GM12878 (cell line): ENCODE measurements around the gene CCL19. TPM values are rescaled to one million over a fixed set of nuclear protein-coding genes. Genes with fewer than 3 reads are reported as not detected.

Experiments
- BMI1 ChIP-seq: fragments of 450-650 bp; IDR thresholded peaks from 2 replicates; pipeline ENCODE4 v1.6.1; 2016; ENCODE audit warnings: mild to moderate bottlenecking, moderate library complexity, borderline replicate concordance
- FOS ChIP-seq: IDR thresholded peaks from 3 replicates; pipeline ENCODE4 v1.6.1; 2011; ENCODE audit warnings: borderline replicate concordance; ENCODE audit not compliant: insufficient read length; ENCODE audit errors: extremely low read depth
- FOXK2 ChIP-seq: fragments of 450-650 bp; IDR thresholded peaks from 2 replicates; pipeline ENCODE4 v1.6.1; 2017; ENCODE audit warnings: mild to moderate bottlenecking, moderate library complexity
- GATAD2B ChIP-seq: fragments of 450-650 bp; conservative IDR thresholded peaks from 2 replicates; pipeline ENCODE4 v1.6.1; 2017; ENCODE audit warnings: low read depth, mild to moderate bottlenecking, moderate library complexity
- HDGF ChIP-seq: fragments of 450-650 bp; IDR thresholded peaks from 2 replicates; pipeline ENCODE4 v1.6.1; 2016; ENCODE audit warnings: antibody characterized with exemption
- KLF5 ChIP-seq: fragments of 450-650 bp; IDR thresholded peaks from 2 replicates; pipeline ENCODE4 v1.6.1; 2014; ENCODE audit warnings: mild to moderate bottlenecking; ENCODE audit not compliant: partially characterized antibody
- LARP7 ChIP-seq: fragments of 450-650 bp; IDR thresholded peaks from 2 replicates; pipeline ENCODE4 v1.6.1; 2017; ENCODE audit warnings: mild to moderate bottlenecking
- MXI1 ChIP-seq: fragments of 150-350 bp; IDR thresholded peaks from 2 replicates; pipeline ENCODE4 v1.6.1; 2011; ENCODE audit warnings: low read depth, mild to moderate bottlenecking, inconsistent platforms, low read length, improper control_type of control experiment
- NBN ChIP-seq: fragments of 450-650 bp; IDR thresholded peaks from 2 replicates; pipeline ENCODE4 v1.6.1; 2016
- NFYB ChIP-seq: IDR thresholded peaks from 2 replicates; pipeline ENCODE4 v1.6.1; 2011; ENCODE audit warnings: low read depth, mild to moderate bottlenecking, low read length, improper control_type of control experiment, moderate library complexity; ENCODE audit not compliant: insufficient read depth
- NR2C1 ChIP-seq: fragments of 450-650 bp; IDR thresholded peaks from 2 replicates; pipeline ENCODE4 v1.6.1; 2017; ENCODE audit warnings: antibody characterized with exemption, mild to moderate bottlenecking, moderate library complexity
- RAD51 ChIP-seq: fragments of 450-650 bp; IDR thresholded peaks from 2 replicates; pipeline ENCODE4 v1.6.1; 2016; ENCODE audit warnings: moderate library complexity, mild to moderate bottlenecking, inconsistent platforms
- RUNX3 ChIP-seq: IDR thresholded peaks from 2 replicates; pipeline ENCODE4 v1.6.1; 2012; ENCODE audit warnings: low read length, inconsistent platforms
- STAT3 ChIP-seq: IDR thresholded peaks from 2 replicates; pipeline ENCODE4 v1.6.1; 2011; ENCODE audit warnings: low read depth, low read length, improper control_type of control experiment
- TCF12 ChIP-seq: IDR thresholded peaks from 2 replicates; pipeline ENCODE4 v1.6.1; 2011; ENCODE audit warnings: low read depth, mild to moderate bottlenecking, low read length
- TCF3 ChIP-seq: IDR thresholded peaks from 2 replicates; pipeline ENCODE4 v1.6.1; 2012; ENCODE audit warnings: low read depth, mild to moderate bottlenecking, low read length, borderline replicate concordance; ENCODE audit not compliant: insufficient read depth
- YBX1 ChIP-seq: fragments of 450-650 bp; IDR thresholded peaks from 2 replicates; pipeline ENCODE4 v1.6.1; 2016; ENCODE audit warnings: antibody characterized with exemption
- YY1 ChIP-seq: IDR thresholded peaks from 2 replicates; pipeline ENCODE4 v1.6.1; 2011; ENCODE audit warnings: low read depth, mild to moderate bottlenecking, low read length
- polyA plus RNA-seq, 11 experiments: library from polyadenylated mRNA; depleted of rRNA in 4 of 11; unstranded in 6 of 11; stranded (reverse) in 5 of 11; fragments of >200 nt; fragmentation: Nextera tagmentation in 4 of 11; fragmentation: Illumina TruSeq in 1 of 11; extraction: Ambion mirVana in 4 of 11; extraction: Trizol in 1 of 11; gene quantifications; 1 replicate in 1 of 11; 2 replicates in 10 of 11; pipeline versions ENCODE4 v1.2.1 to v1.2.3, GENCODE V29; 2011 to 2016; ENCODE audit warnings: inconsistent platforms in 2 of 11, missing spikeins in 2 of 11, low read depth in 1 of 11
- total RNA-seq, 4 experiments: library from RNA; depleted of rRNA in 3 of 4; stranded (reverse); fragments of >200 nt in 3 of 4; fragmentation: Illumina TruSeq in 1 of 4; extraction: Trizol in 1 of 4; gene quantifications; 2 replicates each; pipeline versions ENCODE4 v1.2.1 to v1.2.3, GENCODE V29; 2013 to 2021
- TF ChIP-seq, protein P1 (sequence below): IDR thresholded peaks from 2 replicates; pipeline ENCODE4 v1.6.1; 2011; ENCODE audit warnings: low read depth, mild to moderate bottlenecking, low read length, moderate library complexity, borderline replicate concordance; ENCODE audit errors: extremely low read depth
- TF ChIP-seq, protein P2 (sequence below): fragments of 450-650 bp; IDR thresholded peaks from 2 replicates; pipeline ENCODE4 v1.6.1; 2017; ENCODE audit warnings: antibody characterized with exemption, mild to moderate bottlenecking, moderate library complexity
- TF ChIP-seq, protein P3 (sequence below): IDR thresholded peaks from 2 replicates; pipeline ENCODE4 v1.6.1; 2011; ENCODE audit warnings: borderline replicate concordance, low read depth, mild to moderate bottlenecking, moderate library complexity, low read length; ENCODE audit not compliant: insufficient read depth, poor library complexity, severe bottlenecking
- TF ChIP-seq, protein P4 (sequence below): fragments of 450-650 bp; conservative IDR thresholded peaks from 2 replicates; pipeline ENCODE4 v1.6.1; 2017; ENCODE audit warnings: mild to moderate bottlenecking, moderate library complexity
- TF ChIP-seq, protein P5 (sequence below): IDR thresholded peaks from 2 replicates; pipeline ENCODE4 v1.6.1; 2011; ENCODE audit warnings: low read depth, low read length, improper control_type of control experiment, borderline replicate concordance

The CCL19 gene
- total and polyA plus RNA-seq, 10 of the 15 experiments (the other 5 are each of a cell fraction or from before 2014, with no cell fraction given), result 0.42 to 0.69 TPM; not detected in 8

DNA sequence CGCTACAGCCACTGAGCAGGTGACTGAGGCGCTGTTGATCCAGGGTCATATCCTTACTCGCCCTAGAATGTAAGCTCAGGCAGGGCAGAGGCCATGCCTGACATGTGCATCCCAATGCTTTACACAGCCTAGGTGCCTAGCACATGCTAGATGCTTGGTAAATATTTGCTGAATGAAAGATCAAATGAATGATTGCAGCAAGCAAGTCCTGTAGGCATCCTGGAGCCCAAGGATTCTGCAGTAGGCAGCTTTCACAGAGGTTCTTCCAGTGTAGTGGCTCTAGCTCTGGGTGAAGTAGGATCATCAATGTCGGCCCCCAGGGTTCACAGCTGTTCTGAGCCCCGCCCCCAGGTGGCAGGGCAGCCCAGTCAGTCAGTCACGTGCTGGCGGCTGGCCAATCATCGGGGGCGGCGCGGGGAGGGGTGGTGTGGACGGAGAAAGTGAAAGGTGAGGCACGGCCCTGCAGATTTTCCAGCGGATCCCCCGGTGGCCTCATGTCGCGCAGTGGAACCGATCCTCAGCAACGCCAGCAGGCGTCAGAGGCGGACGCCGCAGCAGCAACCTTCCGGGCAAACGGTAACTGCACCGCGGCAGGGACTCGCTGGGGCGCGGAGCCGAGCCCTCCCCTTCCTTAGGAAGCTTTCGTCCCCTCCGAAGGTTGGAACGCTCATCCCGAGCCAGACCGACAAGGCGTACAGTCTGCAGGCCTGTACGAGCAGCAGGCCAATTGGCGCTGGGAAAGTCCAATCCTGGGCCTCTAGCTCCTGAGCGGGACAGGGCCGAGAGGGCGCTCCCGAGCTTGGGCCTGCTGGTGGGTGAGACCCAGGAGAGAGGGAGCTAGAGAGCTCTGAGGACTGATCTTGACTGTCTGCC is 44.6 kb downstream of the CCL19 start, which contains the start of gene GALT (continued):
- peak; percentile 81 for TF ChIP-seq KLF5
- TF ChIP-seq NBN, result peak; percentile 77
- TF ChIP-seq GATAD2B, result peak; percentile 82; the same call in 1 of the 2 replicates
- TF ChIP-seq NFYB, result peak; percentile 98
- 0 out of 2 replicates have a peak, but pooled peaks have one; percentile 32 for TF ChIP-seq NR2C1
- no peak for TF ChIP-seq STAT3
- TF ChIP-seq, protein P1, sequence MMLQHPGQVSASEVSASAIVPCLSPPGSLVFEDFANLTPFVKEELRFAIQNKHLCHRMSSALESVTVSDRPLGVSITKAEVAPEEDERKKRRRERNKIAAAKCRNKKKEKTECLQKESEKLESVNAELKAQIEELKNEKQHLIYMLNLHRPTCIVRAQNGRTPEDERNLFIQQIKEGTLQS, result peak; percentile 90
- peak; percentile 40 for TF ChIP-seq FOS
- TF ChIP-seq RAD51, result peak; percentile 96
- TF ChIP-seq MXI1, result peak; percentile 80
- TF ChIP-seq, protein P2, sequence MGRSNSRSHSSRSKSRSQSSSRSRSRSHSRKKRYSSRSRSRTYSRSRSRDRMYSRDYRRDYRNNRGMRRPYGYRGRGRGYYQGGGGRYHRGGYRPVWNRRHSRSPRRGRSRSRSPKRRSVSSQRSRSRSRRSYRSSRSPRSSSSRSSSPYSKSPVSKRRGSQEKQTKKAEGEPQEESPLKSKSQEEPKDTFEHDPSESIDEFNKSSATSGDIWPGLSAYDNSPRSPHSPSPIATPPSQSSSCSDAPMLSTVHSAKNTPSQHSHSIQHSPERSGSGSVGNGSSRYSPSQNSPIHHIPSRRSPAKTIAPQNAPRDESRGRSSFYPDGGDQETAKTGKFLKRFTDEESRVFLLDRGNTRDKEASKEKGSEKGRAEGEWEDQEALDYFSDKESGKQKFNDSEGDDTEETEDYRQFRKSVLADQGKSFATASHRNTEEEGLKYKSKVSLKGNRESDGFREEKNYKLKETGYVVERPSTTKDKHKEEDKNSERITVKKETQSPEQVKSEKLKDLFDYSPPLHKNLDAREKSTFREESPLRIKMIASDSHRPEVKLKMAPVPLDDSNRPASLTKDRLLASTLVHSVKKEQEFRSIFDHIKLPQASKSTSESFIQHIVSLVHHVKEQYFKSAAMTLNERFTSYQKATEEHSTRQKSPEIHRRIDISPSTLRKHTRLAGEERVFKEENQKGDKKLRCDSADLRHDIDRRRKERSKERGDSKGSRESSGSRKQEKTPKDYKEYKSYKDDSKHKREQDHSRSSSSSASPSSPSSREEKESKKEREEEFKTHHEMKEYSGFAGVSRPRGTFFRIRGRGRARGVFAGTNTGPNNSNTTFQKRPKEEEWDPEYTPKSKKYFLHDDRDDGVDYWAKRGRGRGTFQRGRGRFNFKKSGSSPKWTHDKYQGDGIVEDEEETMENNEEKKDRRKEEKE, result no peak
- peak; percentile 68 for TF ChIP-seq FOXK2
- TF ChIP-seq, protein P3, sequence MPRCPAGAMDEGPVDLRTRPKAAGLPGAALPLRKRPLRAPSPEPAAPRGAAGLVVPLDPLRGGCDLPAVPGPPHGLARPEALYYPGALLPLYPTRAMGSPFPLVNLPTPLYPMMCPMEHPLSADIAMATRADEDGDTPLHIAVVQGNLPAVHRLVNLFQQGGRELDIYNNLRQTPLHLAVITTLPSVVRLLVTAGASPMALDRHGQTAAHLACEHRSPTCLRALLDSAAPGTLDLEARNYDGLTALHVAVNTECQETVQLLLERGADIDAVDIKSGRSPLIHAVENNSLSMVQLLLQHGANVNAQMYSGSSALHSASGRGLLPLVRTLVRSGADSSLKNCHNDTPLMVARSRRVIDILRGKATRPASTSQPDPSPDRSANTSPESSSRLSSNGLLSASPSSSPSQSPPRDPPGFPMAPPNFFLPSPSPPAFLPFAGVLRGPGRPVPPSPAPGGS, result no peak
- TF ChIP-seq TCF12, result peak; percentile 76; the same call in 1 of the 2 replicates
- peak; percentile 85 for TF ChIP-seq YY1
- TF ChIP-seq LARP7, result 0 out of 2 replicates have a peak, but pooled peaks have one; percentile 48
- no peak for TF ChIP-seq YBX1
- TF ChIP-seq, protein P4, sequence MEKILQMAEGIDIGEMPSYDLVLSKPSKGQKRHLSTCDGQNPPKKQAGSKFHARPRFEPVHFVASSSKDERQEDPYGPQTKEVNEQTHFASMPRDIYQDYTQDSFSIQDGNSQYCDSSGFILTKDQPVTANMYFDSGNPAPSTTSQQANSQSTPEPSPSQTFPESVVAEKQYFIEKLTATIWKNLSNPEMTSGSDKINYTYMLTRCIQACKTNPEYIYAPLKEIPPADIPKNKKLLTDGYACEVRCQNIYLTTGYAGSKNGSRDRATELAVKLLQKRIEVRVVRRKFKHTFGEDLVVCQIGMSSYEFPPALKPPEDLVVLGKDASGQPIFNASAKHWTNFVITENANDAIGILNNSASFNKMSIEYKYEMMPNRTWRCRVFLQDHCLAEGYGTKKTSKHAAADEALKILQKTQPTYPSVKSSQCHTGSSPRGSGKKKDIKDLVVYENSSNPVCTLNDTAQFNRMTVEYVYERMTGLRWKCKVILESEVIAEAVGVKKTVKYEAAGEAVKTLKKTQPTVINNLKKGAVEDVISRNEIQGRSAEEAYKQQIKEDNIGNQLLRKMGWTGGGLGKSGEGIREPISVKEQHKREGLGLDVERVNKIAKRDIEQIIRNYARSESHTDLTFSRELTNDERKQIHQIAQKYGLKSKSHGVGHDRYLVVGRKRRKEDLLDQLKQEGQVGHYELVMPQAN, result peak; percentile 30
- peak; percentile 53; the same call in 1 of the 2 replicates for TF ChIP-seq HDGF
- TF ChIP-seq RUNX3, result no peak; the same call in 1 of the 2 replicates
- 0 out of 2 replicates have a peak, but pooled peaks have one; percentile 76 for TF ChIP-seq TCF3
- TF ChIP-seq, protein P5, sequence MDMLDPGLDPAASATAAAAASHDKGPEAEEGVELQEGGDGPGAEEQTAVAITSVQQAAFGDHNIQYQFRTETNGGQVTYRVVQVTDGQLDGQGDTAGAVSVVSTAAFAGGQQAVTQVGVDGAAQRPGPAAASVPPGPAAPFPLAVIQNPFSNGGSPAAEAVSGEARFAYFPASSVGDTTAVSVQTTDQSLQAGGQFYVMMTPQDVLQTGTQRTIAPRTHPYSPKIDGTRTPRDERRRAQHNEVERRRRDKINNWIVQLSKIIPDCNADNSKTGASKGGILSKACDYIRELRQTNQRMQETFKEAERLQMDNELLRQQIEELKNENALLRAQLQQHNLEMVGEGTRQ, result peak; percentile 94
- TF ChIP-seq BMI1, result no peak
